NCI-H526 treated with DMSO at 0.1 percent for 48 hours (cell line): ENCODE data around the gene FHIT.

ENCODE experiments used
- DNase-seq: peaks from one replicate; lab custom pipeline; 2025; lab: John Stamatoyannopoulos, UW

FHIT gene

GRCh38 chr3:60469481-60469880 lies 781.8 kb downstream of the FHIT start:
- no peak for DNase-seq

GRCh38 chr3:60463685-60464084 lies 787.6 kb downstream of the FHIT start:
- no peak for DNase-seq

- DNase-seq: no peak
Measured at GRCh38 chr3:60461267-60461666, 790.0 kb downstream of the FHIT start.

DNA sequence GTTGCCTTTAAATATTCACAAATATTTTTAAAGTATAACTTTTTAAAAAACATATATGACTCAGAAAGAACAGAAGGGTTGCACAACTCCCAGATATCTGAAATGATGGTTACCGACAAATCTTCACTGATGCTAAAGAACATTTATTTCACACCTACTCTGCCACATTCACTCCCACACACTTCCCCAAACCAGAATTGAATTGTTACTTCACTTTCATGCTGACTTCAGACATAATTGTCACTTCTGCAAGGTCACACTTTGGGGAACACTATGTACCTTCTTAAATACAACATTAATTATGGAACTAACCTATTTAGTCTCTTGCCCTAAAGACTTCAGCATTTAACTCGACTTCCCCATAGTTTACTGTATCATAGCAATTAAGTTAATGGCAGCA lies 795.1 kb downstream of the FHIT start:
- DNase-seq: no peak

DNA sequence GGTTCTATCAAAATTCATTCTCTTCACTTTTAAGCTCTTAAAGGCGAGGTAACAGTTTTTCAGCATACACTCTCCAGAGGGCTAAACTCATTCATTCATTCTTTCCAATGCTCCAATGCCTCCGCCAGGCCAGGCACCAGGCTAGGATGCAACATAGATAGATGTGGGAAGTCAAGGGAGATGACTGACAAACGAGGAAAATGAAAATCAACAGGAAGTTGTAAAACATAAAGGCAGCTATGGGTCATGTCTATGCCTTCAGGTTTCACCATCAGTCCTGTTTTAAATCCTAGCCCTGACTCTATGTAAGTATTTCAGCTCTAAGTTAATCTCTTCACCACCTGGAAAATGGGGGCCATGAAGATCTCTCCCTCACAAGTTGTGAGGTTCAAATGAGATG lies 797.9 kb downstream of the FHIT start:
- DNase-seq: no peak

- DNase-seq: no peak
Measured at GRCh38 chr3:60448696-60449095, 802.6 kb downstream of the FHIT start.

DNA sequence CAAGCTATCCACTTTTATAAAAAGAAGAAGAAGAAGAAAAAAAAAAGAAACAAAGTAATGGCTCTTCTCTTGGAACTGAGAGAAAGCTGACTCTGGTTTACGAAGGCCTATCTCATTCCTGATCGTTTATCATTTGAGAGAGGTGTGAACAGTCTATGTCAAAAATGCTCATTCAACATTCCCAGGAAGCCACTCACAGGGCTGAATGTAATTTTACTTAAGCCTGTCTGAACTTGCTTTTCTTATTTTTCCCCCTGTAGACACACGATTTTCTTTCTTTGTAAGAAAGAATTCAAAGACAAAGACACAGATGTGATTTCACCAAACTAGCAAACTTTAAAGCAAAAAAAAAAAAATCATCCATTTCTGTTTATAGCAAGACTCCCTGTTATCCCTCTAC lies 805.8 kb downstream of the FHIT start:
- DNase-seq: no peak

DNA sequence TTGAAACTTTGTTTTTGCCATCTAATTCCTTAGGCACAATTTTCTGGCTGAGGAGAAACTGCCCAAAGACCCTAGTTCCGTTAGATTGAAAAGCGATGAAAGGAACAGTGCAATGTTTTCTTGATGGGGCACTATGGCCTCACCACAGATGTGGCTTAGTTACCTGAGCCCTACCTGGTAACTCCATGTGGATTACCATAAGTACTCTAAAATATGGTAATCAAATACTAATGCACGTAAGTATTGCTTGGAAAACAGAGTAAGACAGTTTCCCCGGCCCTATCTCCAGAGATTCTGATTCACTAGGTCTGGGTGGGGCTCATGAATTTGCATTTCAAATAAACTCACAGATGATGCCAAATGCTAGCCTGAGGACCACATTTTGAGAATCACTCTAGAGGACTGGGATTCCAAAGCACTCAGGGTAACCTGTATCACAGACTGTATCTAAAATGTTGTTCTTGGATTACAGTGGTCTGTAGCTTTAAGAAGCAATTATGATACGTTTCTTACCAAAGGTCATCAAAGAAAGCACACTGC lies 806.3 kb downstream of the FHIT start:
- peak; percentile 51 for DNase-seq

DNA sequence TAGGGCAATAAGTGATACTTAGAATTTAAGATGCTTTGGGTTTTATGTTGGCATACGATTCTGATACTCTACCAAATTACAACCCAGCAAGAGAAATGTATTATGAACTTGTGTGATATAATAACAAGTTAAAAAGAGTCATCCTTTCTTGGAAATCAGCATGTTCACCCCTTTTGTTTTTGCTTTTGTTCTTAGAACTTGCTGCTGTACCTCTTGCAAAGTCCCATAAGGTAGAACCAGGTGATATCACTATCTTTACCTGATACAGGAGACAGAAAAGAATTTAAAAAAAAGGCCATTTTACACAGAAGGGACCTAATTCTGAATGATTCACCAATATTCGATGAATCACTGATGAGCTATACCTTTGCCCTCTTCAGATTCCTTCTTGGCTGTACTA lies 810.4 kb downstream of the FHIT start:
- no peak for DNase-seq

- no peak for DNase-seq
Measured at GRCh38 chr3:60435941-60436650, 815.2 kb downstream of the FHIT start.

- DNase-seq: no peak
Measured at GRCh38 chr3:60434950-60435349, 816.3 kb downstream of the FHIT start.

DNA sequence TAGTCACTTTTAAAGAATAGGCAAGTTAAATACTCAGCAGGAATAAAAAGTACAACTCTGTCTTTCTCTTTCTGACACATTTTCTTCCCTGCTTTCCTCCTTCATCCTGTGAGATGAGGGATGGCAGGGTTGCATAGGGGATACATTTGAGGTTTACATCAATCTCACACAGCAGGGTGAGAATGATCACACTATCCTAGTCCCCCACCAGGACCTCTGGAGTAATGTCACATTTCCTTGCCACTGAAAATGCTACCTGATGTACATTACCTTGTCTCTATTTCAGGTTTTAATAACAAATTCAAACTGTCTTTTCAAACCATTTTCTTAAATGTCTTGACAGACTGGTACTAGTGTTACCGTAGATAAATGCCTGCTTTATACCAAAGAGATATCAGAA lies 816.9 kb downstream of the FHIT start:
- DNase-seq: no peak

DNA sequence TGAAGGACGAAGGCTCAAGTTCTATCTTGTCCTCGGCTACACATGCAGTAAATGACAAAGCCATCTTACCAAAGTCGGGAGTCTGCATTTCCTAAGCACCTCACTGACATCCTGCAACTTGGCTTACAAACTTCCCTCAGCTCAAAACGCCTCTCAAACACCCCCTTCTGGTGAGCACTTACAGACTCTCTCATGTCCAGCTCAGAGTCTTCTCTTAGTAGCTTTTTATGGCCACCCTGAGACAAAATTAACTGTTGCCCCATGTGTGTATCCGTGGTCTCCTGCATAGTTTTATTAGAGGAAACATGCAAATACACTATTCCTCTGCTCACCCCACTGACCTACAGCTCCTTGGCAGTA lies 819.7 kb downstream of the FHIT start:
- peak; percentile 18 for DNase-seq

DNA sequence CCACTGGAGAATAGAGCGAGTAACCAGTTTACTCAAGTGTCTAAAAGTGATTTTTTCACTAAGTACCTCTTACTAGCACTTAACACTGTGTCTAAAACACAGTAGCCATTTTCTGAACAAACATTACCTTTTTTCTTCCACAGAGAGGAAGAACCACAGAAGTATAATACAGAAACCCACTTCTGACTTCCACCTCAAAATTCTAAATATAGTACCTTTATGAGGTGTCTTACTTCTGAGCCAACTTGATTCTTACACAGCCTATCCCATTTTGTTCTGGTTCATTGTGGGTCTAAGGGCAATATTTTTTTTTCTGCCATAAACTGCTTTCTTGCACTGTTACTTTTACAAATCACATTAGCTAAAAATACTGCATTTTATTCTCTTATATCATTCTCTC lies 821.0 kb downstream of the FHIT start:
- DNase-seq: no peak

DNA sequence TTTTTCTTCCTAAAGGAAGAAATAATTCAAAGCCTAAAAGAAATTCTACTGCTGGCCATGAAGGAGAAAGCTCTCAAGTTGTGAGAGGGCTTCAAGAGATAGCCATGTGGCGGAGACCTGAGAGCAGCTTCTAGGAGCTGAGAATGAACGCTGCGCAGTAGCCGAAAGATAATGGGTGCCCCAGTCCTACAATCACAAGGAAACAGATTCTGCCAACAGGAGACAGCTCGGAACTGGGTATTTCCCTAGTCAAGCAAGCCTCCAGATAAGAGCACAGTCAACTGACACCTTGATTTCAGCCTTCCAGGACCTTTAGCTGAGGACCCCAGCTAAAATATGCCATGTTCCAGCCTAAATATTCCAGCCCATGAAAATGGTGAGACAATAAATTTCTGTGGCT lies 824.1 kb downstream of the FHIT start:
- DNase-seq: no peak

- no peak for DNase-seq
Measured at GRCh38 chr3:60424942-60425341, 826.3 kb downstream of the FHIT start.

- no peak for DNase-seq
Measured at GRCh38 chr3:60424034-60424433, 827.2 kb downstream of the FHIT start.

DNA sequence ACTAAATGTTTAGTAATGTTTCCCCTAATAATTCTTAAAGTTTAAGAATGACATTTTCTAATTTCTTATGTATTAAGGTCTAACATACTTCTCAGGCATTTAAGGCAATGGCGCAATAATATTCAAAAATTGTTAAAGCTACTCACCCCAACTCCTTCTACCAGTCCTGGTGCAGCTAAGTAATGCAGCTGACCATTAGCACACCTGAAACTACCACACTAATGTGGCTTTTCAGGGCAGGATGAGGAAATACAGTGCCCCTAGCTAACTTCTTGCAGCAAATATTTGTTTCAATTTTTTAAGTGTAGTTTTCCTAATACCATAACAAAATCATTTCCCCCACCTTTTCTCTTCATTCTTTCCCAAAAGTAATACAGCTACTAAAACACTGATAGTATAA lies 827.7 kb downstream of the FHIT start:
- DNase-seq: no peak

DNA sequence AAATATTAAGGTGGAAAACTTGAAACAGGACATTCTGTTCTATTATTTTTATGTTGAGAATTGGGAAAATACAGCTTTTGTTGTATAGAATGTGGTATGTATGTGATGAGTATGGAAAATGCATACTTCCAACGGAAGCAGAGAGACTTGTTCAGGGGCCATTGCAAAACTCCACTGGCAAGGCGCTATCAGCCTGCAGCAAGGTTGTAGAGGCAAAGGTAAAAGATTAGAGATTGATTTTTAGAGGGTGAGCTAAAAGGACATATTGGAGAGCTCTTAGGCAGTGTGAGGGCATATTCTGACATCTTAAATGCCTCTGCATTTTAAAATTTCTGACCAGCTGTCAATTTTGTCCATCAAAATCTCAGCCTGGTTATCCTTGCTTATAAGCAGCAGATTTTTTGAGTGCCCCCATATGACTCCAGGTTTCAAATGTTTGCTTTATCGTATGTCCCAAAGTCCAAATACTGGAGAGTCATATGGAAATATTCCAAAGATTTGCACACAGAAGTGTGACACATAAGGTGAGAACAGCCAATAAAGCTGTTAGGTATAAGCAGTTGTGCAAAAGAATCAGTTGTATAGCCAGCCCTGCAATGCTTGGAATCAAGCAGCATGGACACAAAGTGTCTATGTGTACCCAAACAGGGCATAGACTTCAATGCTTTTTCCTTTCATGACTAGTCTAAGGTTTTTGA lies 829.4 kb downstream of the FHIT start:
- no peak for DNase-seq

DNA sequence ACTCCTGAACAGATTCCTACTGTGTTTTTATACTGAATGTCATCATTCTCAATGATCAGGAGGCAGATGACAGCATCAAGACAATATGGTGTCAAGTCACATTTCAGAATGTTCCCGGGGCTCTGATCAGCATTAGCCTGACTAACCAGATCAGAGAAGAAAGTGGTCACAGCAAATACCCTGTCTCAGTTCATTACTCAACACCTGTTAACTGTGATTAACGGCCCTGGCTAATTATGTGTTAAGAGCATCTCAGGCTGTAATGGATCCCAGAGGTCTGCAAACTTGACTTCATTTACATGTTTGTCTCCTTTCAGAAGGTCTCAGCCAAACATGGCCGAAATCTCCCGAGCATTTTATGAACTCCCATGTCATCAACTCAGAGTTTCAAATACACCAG lies 833.7 kb downstream of the FHIT start:
- no peak for DNase-seq

- DNase-seq: no peak
Measured at GRCh38 chr3:60414011-60414410, 837.2 kb downstream of the FHIT start.

DNA sequence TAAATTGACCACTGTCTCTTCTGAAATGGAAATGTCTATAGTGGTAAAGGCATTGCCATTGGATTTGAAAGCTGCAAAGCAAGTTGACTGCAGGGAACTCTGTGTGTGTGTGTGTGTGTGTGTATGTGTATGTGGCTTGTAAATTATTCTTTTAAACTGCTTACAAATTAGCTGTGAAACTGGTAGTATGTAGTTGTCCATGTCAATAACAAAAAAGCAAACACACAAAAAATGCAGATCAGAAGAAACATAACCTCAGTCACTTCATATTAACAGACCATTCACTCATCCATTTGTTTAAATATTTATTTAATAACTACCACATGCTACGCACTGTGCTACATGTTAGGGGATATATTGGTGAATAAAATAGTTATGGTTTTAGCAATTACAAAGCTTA lies 837.7 kb downstream of the FHIT start:
- DNase-seq: no peak

DNA sequence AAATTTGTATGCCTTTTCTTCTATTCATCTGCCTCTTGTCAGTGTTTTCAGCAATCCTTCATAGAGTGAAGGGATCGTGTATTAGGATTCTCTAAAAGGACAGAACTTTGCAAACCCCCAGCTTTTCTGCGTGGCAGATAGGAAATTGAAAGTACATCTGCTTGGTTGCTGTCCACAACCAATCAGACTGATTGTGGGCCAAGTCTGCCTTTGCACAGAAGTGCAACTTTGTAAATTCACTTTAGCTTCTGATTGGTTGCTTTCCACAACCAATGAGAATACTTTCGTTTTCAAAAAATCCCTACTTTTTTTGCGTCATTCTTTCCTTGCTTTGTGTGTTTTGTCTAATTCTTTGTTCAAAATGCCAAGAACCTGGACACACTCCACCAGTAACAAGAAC lies 847.4 kb downstream of the FHIT start:
- no peak for DNase-seq

GRCh38 chr3:60402931-60403330 lies 848.3 kb downstream of the FHIT start:
- DNase-seq: no peak
